Pancreas (tissue), 10 donors: ENCODE measurements around the gene ZBTB24. TPM values are rescaled to one million over a fixed set of nuclear protein-coding genes. Genes with fewer than 3 reads are reported as not detected.

Source experiments
- ATAC-seq, 4 donors: fragments of 200-7000 bp; cut with Tn5 transposase; one replicate each; pipeline versions ENCODE4 v1.8.0 to v1.9.1; 2020; ENCODE audit warnings: mild to moderate bottlenecking in 4 of 4, moderate library complexity in 4 of 4
- DNase-seq, 6 donors: peaks; one replicate each; pipeline ENCODE4 v3.0.0-alpha.2; 2020
- FAIRE-seq: peaks from 2 replicates; lab custom pipeline; 2012; peaks lifted over from hg19 to GRCh38; lab: Jason Lieb, UNC
- H3K27ac ChIP-seq, 4 donors: fragments of 200-600 bp; sonication (generic); 1 replicate in 3 of 4; 2 replicates in 1 of 4; pipeline versions ENCODE4 v1.5.0 to v1.8.0; 2020
- H3K27me3 ChIP-seq, 4 donors: fragments of 200-600 bp; one replicate each; pipeline ENCODE4 v1.8.0; 2021
- H3K36me3 ChIP-seq, 3 donors: fragments of 200-600 bp; sonication (generic) in 1 of 3; one replicate each; pipeline versions ENCODE4 v1.5.0 to v1.8.0; 2020 to 2021
- H3K4me1 ChIP-seq, 3 donors: fragments of 200-600 bp; one replicate each; pipeline ENCODE4 v1.8.0; 2021
- H3K4me3 ChIP-seq, 4 donors: fragments of 200-600 bp; sonication (generic) in 2 of 4; one replicate each; pipeline versions ENCODE4 v1.5.0 to v1.8.0; 2020 to 2021
- H3K9me3 ChIP-seq, 4 donors: fragments of 200-600 bp; one replicate each; pipeline ENCODE4 v1.8.0; 2021
- WGBS, 2 donors: extraction: QIAGEN DNeasy Blood & Tissue Kit; methylation state at CpG; one replicate each; pipeline ENCODE4 v1.1.7; 2013; 5-methylcytosine and 5-hydroxymethylcytosine counted together
- intact Hi-C, 3 donors: fragments of 100-400 bp; cut with DNase I; formaldehyde crosslinking; loops; one replicate each; pipeline versions ENCODE4 v1.11.1 to v1.14.2; 2022
- polyA plus RNA-seq, 2 donors: library from polyadenylated mRNA; stranded (reverse); fragments of 200-250 nt; gene quantifications; one replicate each; pipeline ENCODE4 v1.2.3, GENCODE V29; 2013
- total RNA-seq, 6 donors: library from RNA; stranded (reverse); fragmentation: NEBNext Ultra II Directional in 4 of 6; extraction: Animal tissue kit (Norgen Biotek cat#: 25700) in 4 of 6; gene quantifications; one replicate each; pipeline versions ENCODE4 v1.2.1 to v1.2.4, GENCODE V29; 2021 to 2023
- TF ChIP-seq, protein P1 (sequence below), 4 donors: fragments of 200-600 bp; sonication (generic) in 3 of 4; IDR thresholded peaks; one replicate each; pipeline versions ENCODE4 v1.5.0 to v1.8.0; 2021; ENCODE audit warnings: antibody characterized with exemption in 4 of 4
- donor health status: healthy with polysubstance abuse.
- donor health status: DM: no; HTN: no; CAD: no; lungs with moderate emphysema.
- donor health status: DM: no; HTN: no; CAD: no.
- donor health status: control.
- donor health status: control.
- donor health status: Bipolar disorder and iron deficiency.
- donor health status: DM: yes; HTN: yes; CAD: no.
- donor health status: DM: no; HTN: no; CAD: no.
- donor health status: DM: no; HTN: no; CAD: no.
- donor health status: DM: yes; HTN: yes; CAD: no.

Gene ZBTB24
- total RNA-seq (1 to 10 TPM; 2.3 to 4.3 (median 2.8) TPM), polyA plus RNA-seq (1 to 10 TPM; 2.2 to 3.9 TPM)

DNA sequence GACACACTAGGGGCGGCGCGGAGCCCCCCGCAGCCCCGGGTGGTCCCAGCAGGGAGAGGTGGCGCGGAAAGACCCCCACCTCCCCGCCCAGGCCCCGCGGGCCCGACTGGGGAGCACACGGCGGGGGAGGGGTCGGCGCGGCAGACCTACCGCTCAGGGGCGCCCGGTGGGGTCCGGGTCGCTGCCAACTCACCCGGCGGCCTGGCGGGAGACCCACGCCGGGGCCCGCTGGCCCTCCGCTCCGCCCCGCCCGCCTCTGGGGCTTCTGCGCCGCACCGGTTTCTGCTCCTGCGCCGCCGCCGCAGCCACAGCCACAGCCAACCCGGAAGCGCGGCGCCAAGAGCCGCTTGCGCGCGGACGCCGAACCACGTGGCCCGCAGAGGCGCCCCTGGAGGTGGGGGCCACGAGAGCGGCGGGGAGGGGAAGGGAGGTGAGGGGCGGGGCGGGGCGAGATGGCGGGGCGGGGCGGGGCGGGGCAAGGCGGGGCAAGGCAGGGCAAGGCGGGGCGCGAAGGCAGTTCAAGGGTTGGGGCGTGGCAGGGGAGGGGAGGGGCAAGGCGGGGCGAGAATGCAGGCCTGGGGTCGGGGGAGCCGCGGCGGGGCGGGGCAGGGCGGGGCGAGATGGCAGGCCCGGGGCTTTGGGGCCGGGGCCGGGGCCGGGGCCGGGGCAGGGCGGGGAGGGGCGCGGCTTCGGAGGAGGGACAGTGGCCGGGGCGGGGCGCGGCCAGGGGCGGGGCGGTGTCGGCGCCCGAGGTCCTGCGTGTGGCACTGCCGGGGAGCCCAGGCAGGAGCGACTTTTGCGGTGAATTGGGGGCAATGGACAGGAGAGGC lies at the start of gene ZBTB24:
TSS of gene ZBTB24 (minus strand) at position 315 of the 830 bp plus-strand sequence. CDS start 1,193 bp downstream, outside the sequence.
- H3K4me1 ChIP-seq = peaks cover 9 to 37% (median 10%) of the 10 kb centered on the region in 3 donors
- intact Hi-C loops = no loop called here
- TF ChIP-seq, protein P1, sequence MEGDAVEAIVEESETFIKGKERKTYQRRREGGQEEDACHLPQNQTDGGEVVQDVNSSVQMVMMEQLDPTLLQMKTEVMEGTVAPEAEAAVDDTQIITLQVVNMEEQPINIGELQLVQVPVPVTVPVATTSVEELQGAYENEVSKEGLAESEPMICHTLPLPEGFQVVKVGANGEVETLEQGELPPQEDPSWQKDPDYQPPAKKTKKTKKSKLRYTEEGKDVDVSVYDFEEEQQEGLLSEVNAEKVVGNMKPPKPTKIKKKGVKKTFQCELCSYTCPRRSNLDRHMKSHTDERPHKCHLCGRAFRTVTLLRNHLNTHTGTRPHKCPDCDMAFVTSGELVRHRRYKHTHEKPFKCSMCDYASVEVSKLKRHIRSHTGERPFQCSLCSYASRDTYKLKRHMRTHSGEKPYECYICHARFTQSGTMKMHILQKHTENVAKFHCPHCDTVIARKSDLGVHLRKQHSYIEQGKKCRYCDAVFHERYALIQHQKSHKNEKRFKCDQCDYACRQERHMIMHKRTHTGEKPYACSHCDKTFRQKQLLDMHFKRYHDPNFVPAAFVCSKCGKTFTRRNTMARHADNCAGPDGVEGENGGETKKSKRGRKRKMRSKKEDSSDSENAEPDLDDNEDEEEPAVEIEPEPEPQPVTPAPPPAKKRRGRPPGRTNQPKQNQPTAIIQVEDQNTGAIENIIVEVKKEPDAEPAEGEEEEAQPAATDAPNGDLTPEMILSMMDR (IDR thresholded peaks at IDR 0.05) = no peak
- H3K36me3 ChIP-seq = no peaks in the 10 kb centered on the region
- ATAC-seq = peak; percentile 95 to 97 (median 96)
- peak within 1 kb of the TSS in 3 of 4 donors; percentile 46 to 76 (median 67) for H3K27ac ChIP-seq
- H3K27me3 ChIP-seq = no peaks in the 10 kb centered on the region
- peak; percentile 88 to 96 (median 92) for DNase-seq
- no peaks in the 10 kb centered on the region for H3K9me3 ChIP-seq
- 1 to 2% methylated on average over 35 to 88 of the region's 97 CpGs for WGBS, 2 donors
- H3K4me3 ChIP-seq = peak within 1 kb of the TSS; percentile 87 to 99 (median 96)
- FAIRE-seq = no peak

DNA sequence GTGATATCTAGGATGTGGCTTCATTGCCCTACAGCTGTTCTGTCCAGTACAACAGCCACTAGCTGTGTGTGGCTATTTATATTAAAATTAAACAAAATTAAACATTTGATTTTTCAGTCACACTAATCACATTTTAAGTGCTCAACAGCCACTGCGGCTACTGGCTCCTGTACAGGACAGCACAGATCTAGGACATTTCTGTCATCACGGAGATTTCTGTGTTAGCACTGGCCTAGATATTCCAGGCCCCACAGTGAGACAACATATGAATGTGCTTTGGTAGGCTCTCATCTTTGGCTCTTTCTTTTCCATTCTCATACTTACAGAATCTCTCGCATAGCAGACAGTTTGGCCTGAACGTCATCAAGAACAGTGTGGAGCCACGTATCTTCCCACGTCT lies 48.4 kb upstream of the ZBTB24 start:
- ATAC-seq = no peak
- no peak for FAIRE-seq
- Histone ChIP-seq H3K4me1 (no peaks in the 10 kb centered on the region), H3K27ac (no peak overlapping the region), H3K4me3 (no peak overlapping the region), H3K27me3 (no peaks in the 10 kb centered on the region), H3K36me3 (no peaks in the 10 kb centered on the region), H3K9me3 (no peaks in the 10 kb centered on the region)
- WGBS, 2 donors = 81 to 84% methylated on average over 6 of the region's 6 CpGs
- DNase-seq = no peak
- intact Hi-C loops = no loop called here
- TF ChIP-seq, protein P1 (IDR thresholded peaks at IDR 0.05) = no peak

DNA sequence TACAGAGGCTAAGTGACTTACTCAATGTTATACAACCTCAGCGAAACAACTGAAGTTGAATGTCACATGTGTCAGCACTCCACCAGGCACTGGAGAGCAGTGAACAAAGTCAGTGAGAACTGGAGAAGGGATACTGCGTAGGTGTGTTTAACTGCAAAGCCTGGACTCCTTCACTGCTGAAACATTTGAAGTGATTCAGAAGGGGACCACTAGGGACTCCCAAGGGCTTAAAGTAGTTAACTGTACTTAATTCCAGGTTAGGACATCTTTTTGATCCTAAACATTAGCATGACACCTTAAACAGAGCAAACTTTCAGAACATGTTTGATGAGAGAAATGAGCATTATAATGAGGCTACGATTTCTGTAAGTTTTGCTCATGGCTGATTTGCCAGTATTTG lies 45.0 kb upstream of the ZBTB24 start:
- H3K27ac ChIP-seq = no peak overlapping the region
- DNase-seq (no peak), ATAC-seq (no peak), FAIRE-seq (no peak)
- WGBS, 2 donors = 78 to 89% methylated on average over 3 of the region's 3 CpGs
- intact Hi-C loops = no loop called here
- TF ChIP-seq, protein P1 (IDR thresholded peaks at IDR 0.05) = no peak
- H3K4me3 ChIP-seq = no peak overlapping the region
- no peaks in the 10 kb centered on the region for H3K36me3 ChIP-seq
- H3K4me1 ChIP-seq = no peaks in the 10 kb centered on the region
- no peaks in the 10 kb centered on the region for H3K9me3 ChIP-seq
- H3K27me3 ChIP-seq = no peaks in the 10 kb centered on the region

- FAIRE-seq (no peak), ATAC-seq (peak in 3 of 4 donors; percentile 79 to 88 (median 84)), DNase-seq (peak in 3 of 6 donors; percentile 12 to 39 (median 24))
- no peaks in the 10 kb centered on the region for H3K4me1 ChIP-seq
- no peak overlapping the region for H3K27ac ChIP-seq
- H3K4me3 ChIP-seq = no peak overlapping the region
- TF ChIP-seq, protein P1 (IDR thresholded peaks at IDR 0.05) = peak in 3 of 4 donors; percentile 23 to 43 (median 35)
- intact Hi-C loops = no loop called here
- H3K9me3 ChIP-seq = no peaks in the 10 kb centered on the region
- H3K36me3 ChIP-seq = no peaks in the 10 kb centered on the region
- no peaks in the 10 kb centered on the region for H3K27me3 ChIP-seq
- 46 to 47% methylated on average over 7 of the region's 7 CpGs for WGBS, 2 donors
These were observed 44.0 kb upstream of the ZBTB24 start for GRCh38 chr6:109526905-109527628.
